Measurements from ENCODE around the gene SLX4IP. TPM values are rescaled to one million over a fixed set of nuclear protein-coding genes. Genes with fewer than 3 reads are reported as not detected.

Gene SLX4IP
- total RNA-seq, 2 donors from 2014 or later, result 3.2 to 4.9 TPM

- no peak for DNase-seq (ENCODE audit: low spot score)
- Mint-ChIP-seq H3K27me3 (no peaks in the 10 kb centered on the region), H3K9me3 (no peaks in the 10 kb centered on the region), H3K36me3 (no peaks in the 10 kb centered on the region), H3K4me1 (ENCODE audit: low read depth in 2 of 2) (peaks cover 44 to 54% of the 10 kb centered on the region in 2 donors), H3K27ac (peak overlapping the region in 1 of 2 donors; percentile 64), H3K4me3 (no peak overlapping the region)
- no peak for ATAC-seq
These were observed 63.1 kb downstream of the SLX4IP start for GRCh38 chr20:10498200-10498599.

- no peaks in the 10 kb centered on the region for H3K36me3 Mint-ChIP-seq
- H3K27ac Mint-ChIP-seq, result peak overlapping the region; percentile 85 to 94
- peaks cover 44 to 46% of the 10 kb centered on the region in 2 donors for H3K4me1 Mint-ChIP-seq (ENCODE audit: low read depth in 2 of 2)
- no peaks in the 10 kb centered on the region for H3K27me3 Mint-ChIP-seq
- peak overlapping the region; percentile 85 for H3K4me3 Mint-ChIP-seq
- DNase-seq (ENCODE audit: low spot score), result no peak
- peak; percentile 60 to 67 for ATAC-seq
- H3K9me3 Mint-ChIP-seq, result no peaks in the 10 kb centered on the region
These were observed 66.3 kb downstream of the SLX4IP start for GRCh38 chr20:10501402-10501801.

DNA sequence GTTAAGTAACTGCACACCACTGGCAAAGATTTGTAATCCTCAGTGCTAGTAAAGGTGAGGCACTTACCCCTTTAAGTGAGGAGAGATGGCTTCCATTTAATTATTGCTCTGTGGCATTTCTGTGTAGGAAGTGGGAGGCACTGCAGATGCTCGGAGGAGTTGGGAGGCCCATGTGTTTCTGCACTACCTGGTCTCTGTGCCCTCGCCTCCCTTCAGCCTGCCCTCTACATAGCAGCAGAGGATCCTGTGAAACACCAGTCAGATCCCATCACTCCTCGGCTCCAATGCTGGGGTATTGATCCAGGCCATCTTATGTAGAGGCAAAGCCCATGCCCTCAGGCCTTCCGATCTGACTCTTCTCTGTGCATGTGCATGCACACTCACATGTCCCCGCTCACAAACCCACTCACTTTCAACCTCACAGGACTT lies 67.0 kb downstream of the SLX4IP start:
- peak overlapping the region; percentile 85 for H3K4me3 Mint-ChIP-seq
- DNase-seq (ENCODE audit: low spot score) (no peak), ATAC-seq (peak; percentile 64 to 65)
- no peaks in the 10 kb centered on the region for H3K27me3 Mint-ChIP-seq
- H3K27ac Mint-ChIP-seq, result peak overlapping the region; percentile 85 to 94
- H3K36me3 Mint-ChIP-seq, result no peaks in the 10 kb centered on the region
- peaks cover 46 to 53% of the 10 kb centered on the region in 2 donors for H3K4me1 Mint-ChIP-seq (ENCODE audit: low read depth in 2 of 2)
- no peaks in the 10 kb centered on the region for H3K9me3 Mint-ChIP-seq

GRCh38 chr20:10504608-10504993 lies 69.5 kb downstream of the SLX4IP start:
- H3K9me3 Mint-ChIP-seq, result no peaks in the 10 kb centered on the region
- H3K27ac Mint-ChIP-seq, result no peak overlapping the region

GRCh38 chr20:10504994-10505730 lies 70.1 kb downstream of the SLX4IP start:
- Mint-ChIP-seq H3K9me3 (no peaks in the 10 kb centered on the region), H3K36me3 (no peaks in the 10 kb centered on the region), H3K27me3 (no peaks in the 10 kb centered on the region), H3K27ac (no peak overlapping the region), H3K4me1 (ENCODE audit: low read depth in 2 of 2) (peaks cover 40 to 47% of the 10 kb centered on the region in 2 donors), H3K4me3 (no peak overlapping the region)
- no peak for ATAC-seq
- DNase-seq (ENCODE audit: low spot score), result no peak

More at GRCh38 chr20:10504608-10504993, 69.5 kb downstream of the SLX4IP start:
- H3K4me1 Mint-ChIP-seq (ENCODE audit: low read depth in 2 of 2), result peaks cover 42 to 50% of the 10 kb centered on the region in 2 donors
- H3K36me3 Mint-ChIP-seq, result no peaks in the 10 kb centered on the region
- H3K4me3 Mint-ChIP-seq, result no peak overlapping the region
- H3K27me3 Mint-ChIP-seq, result no peaks in the 10 kb centered on the region
- ATAC-seq, result no peak
- no peak for DNase-seq (ENCODE audit: low spot score)

DNA sequence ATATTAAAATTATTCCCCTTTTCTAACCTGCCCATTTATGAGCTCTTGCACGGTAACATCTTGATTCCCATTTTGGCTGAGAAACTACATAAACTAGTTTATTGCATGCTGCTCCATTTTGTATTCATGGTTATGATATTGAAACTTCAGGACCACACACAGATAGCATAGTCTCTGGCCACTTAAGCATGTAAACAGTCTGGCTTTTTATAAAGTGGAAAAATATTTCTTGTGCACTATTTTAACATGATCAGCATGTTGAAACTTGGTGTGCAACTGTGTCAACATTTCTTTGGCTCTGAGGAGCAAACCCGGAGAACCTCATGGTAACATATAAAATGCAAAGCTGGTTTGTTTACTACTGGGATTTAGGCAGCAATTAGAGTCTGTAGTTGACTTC lies 70.7 kb downstream of the SLX4IP start:
- no peak for ATAC-seq

DNA sequence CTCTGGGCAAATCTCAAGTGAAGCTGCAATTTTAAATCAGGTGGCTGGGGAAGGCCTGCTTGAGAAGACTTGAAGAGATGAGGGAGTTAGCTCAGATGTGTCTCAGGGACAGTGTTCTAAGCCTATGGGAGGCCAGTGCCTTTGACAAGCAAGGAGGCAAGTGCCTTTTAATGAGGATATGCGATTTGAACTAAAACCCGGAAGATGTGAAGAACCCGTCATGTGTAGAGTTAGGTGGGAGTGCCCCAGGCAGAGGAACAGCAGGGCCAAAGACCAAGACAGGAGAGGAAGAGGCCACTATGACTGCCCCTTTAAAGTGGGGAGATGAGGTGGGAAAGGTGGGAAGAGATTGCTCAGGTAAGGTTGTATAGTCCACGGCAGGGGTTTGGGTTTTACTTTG lies 71.9 kb downstream of the SLX4IP start:
- Mint-ChIP-seq H3K4me1 (ENCODE audit: low read depth in 2 of 2) (peaks cover 39 to 46% of the 10 kb centered on the region in 2 donors), H3K9me3 (no peaks in the 10 kb centered on the region), H3K27me3 (no peaks in the 10 kb centered on the region), H3K4me3 (no peak overlapping the region), H3K27ac (peak overlapping the region in 1 of 2 donors; percentile 32), H3K36me3 (no peaks in the 10 kb centered on the region)
- no peak for DNase-seq (ENCODE audit: low spot score)
- no peak for ATAC-seq

More for the DNA sequence above, 70.7 kb downstream of the SLX4IP start:
- Mint-ChIP-seq H3K4me1 (ENCODE audit: low read depth in 2 of 2) (peaks cover 38 to 46% of the 10 kb centered on the region in 2 donors), H3K4me3 (no peak overlapping the region), H3K27ac (no peak overlapping the region), H3K36me3 (no peaks in the 10 kb centered on the region), H3K9me3 (no peaks in the 10 kb centered on the region), H3K27me3 (no peaks in the 10 kb centered on the region)
- DNase-seq (ENCODE audit: low spot score), result no peak

GRCh38 chr20:10508060-10508459 lies 73.0 kb downstream of the SLX4IP start:
- H3K27ac Mint-ChIP-seq, result no peak overlapping the region
- H3K4me3 Mint-ChIP-seq, result no peak overlapping the region
- peaks cover 29 to 40% of the 10 kb centered on the region in 2 donors for H3K4me1 Mint-ChIP-seq (ENCODE audit: low read depth in 2 of 2)
- DNase-seq (ENCODE audit: low spot score) (no peak), ATAC-seq (no peak)
- no peaks in the 10 kb centered on the region for H3K27me3 Mint-ChIP-seq
- H3K36me3 Mint-ChIP-seq, result no peaks in the 10 kb centered on the region
- no peaks in the 10 kb centered on the region for H3K9me3 Mint-ChIP-seq

DNA sequence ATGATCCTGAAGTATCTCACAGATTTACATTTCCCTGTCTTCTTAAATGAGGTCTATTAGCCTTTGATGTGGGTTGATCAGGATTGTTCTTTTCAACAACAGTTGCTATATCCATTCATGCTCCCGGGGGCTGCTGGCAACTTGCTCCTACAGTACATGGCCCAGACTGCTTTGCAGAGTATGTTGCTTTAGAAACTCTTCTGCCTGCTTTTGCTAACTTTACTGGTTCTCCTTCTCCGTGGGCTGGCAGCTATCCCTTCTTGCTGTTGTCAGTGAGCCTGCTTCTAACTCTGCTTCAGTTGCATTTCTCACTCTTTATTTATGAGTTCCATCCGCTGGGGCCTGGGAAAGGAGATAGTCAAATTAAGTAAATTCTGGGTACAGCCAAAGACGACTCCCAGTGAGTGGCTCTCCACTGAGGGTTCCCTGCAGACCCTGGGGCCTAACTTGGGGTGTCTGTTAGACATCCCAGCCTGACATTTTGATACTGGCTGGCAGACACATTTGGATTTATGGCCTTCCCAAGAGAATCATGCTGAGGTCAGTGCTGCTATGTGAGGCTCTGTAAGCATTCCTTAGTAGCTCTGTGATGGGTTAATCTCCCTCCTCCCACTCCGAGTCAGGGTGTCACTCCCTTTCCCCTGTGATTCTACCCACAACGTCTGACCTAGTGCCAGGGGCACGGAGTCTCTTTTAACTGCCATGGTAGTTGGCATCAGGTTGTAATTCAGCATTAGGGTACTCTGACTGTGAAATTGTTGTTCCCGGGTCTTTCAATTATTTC lies 73.6 kb downstream of the SLX4IP start:
- Mint-ChIP-seq H3K27ac (peak overlapping the region in 1 of 2 donors; percentile 24), H3K4me1 (ENCODE audit: low read depth in 2 of 2) (peaks cover 30 to 39% of the 10 kb centered on the region in 2 donors), H3K4me3 (no peak overlapping the region), H3K27me3 (no peaks in the 10 kb centered on the region), H3K36me3 (no peaks in the 10 kb centered on the region), H3K9me3 (no peaks in the 10 kb centered on the region)
- no peak for DNase-seq (ENCODE audit: low spot score)
- no peak for ATAC-seq

DNA sequence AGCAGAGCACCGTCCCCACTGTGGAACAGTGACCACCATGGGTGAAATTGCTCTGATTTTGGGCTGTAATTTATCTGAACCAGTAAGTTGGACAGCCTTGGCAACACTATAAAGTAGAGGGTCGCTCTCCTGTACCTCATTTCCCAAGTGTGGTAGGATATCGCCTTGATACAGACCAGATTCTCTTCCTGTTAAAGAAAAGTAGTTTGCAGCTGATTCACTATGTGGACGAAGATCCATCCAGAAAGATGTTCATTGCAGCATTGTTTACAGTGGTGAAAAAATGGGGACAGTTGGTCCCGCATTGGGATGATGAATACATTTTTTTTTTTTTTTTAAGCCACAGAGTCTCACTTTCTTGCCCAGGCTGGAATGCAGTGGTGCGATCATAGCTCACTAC lies 74.3 kb downstream of the SLX4IP start:
- peaks cover 32 to 37% of the 10 kb centered on the region in 2 donors for H3K4me1 Mint-ChIP-seq (ENCODE audit: low read depth in 2 of 2)
- no peaks in the 10 kb centered on the region for H3K27me3 Mint-ChIP-seq
- no peak overlapping the region for H3K4me3 Mint-ChIP-seq
- DNase-seq (ENCODE audit: low spot score), result no peak
- no peak for ATAC-seq
- peak overlapping the region in 1 of 2 donors; percentile 24 for H3K27ac Mint-ChIP-seq
- no peaks in the 10 kb centered on the region for H3K36me3 Mint-ChIP-seq
- no peaks in the 10 kb centered on the region for H3K9me3 Mint-ChIP-seq

DNA sequence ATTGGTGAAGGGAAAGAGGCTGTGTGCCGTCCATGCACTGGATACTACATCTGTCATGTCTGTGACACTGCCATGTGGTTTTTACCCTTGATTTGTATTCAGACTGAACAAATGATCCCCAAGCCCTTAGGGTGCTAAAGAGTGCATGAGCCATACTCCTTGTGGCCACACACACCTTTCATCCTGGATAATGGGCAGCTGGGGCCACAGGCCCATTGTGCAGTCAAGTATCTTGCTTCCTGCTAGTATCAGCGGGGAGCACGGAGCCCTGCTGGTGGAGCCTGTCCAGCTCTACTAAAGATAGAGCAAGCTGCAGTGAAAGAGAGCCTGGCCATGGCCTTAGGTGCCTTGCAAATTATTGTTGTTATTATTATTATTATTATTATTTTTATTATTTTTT lies 75.1 kb downstream of the SLX4IP start:
- DNase-seq (ENCODE audit: low spot score), result no peak
- ATAC-seq, result no peak
- Mint-ChIP-seq H3K4me3 (no peak overlapping the region), H3K27me3 (no peaks in the 10 kb centered on the region), H3K36me3 (no peaks in the 10 kb centered on the region), H3K4me1 (ENCODE audit: low read depth in 2 of 2) (peaks cover 33 to 38% of the 10 kb centered on the region in 2 donors), H3K9me3 (no peaks in the 10 kb centered on the region), H3K27ac (no peak overlapping the region)

GRCh38 chr20:10511170-10511508 lies 76.0 kb downstream of the SLX4IP start:
- peak in 1 of 2 donors; percentile 4 for ATAC-seq
- Mint-ChIP-seq H3K9me3 (no peaks in the 10 kb centered on the region), H3K4me3 (peak overlapping the region; percentile 75), H3K27ac (peak overlapping the region; percentile 74 to 94), H3K36me3 (no peaks in the 10 kb centered on the region), H3K27me3 (no peaks in the 10 kb centered on the region), H3K4me1 (ENCODE audit: low read depth in 2 of 2) (peaks cover 38% of the 10 kb centered on the region in 2 donors)
- no peak for DNase-seq (ENCODE audit: low spot score)

DNA sequence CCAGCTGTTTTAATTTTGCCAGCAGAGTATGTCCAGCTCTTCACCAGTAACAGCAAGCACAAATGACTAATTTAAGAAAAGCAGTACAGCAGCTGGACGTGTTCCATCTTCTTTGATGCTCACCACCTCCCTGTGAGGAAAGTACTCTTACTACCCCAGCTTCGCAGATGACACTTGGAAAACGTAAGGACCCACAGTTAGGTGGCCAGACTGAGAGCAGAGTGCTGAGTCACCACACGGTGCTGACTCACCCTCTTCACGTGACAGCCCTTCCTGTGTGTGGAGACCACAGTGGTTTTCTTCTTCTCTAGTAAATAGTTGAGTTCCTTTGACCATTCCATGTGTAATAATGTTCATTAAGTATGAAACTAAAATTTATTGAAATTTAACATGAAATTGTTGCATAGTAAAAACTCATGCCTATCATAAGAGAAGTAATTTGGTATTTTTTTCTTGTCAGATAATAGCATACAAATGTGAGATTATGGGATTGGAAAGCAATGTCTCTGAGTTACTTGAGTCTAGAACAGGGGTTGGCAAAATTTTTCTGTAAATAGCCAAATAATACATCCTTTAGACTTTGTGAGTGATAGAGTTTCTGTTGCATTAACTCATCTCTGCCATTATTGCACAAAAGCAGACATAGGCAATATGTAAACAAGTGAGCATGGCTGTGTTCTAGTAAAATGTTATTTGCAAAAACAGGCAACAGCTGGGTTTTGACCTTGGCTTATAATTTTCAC lies 76.6 kb downstream of the SLX4IP start:
- peaks cover 34 to 35% of the 10 kb centered on the region in 2 donors for H3K4me1 Mint-ChIP-seq (ENCODE audit: low read depth in 2 of 2)

More for the DNA sequence above, 76.6 kb downstream of the SLX4IP start:
- ATAC-seq, result peak; percentile 98 to 99
- Mint-ChIP-seq H3K27me3 (no peaks in the 10 kb centered on the region), H3K4me3 (peak overlapping the region; percentile 75), H3K36me3 (no peaks in the 10 kb centered on the region), H3K27ac (peak overlapping the region; percentile 74 to 94), H3K9me3 (no peaks in the 10 kb centered on the region)
- peak; percentile 86 for DNase-seq (ENCODE audit: low spot score)
